HepG2 (cell line): ENCODE measurements around the gene CHDH. TPM values are rescaled to one million over a fixed set of nuclear protein-coding genes. Genes with fewer than 3 reads are reported as not detected.

ENCODE experiments used
- FLYWCH1 ChIP-seq: sonication (generic); formaldehyde crosslinking; IDR thresholded peaks from 2 replicates; pipeline ENCODE4 v1.8.1; 2023; ENCODE audit warnings: mild to moderate bottlenecking, missing genetic modification reagents
- KDM6A ChIP-seq: IDR thresholded peaks from 2 replicates; pipeline ENCODE4 v1.6.1; 2016; ENCODE audit warnings: low read depth
- MAF1 ChIP-seq: sonication (generic); formaldehyde crosslinking; IDR thresholded peaks from 2 replicates; pipeline ENCODE4 v1.5.0; 2020; ENCODE audit warnings: missing genetic modification reagents, borderline replicate concordance
- NCOR1 ChIP-seq: fragments of 200-600 bp; sonication (generic); IDR thresholded peaks from 2 replicates; pipeline ENCODE4 v1.7.0; 2017; ENCODE audit warnings: antibody characterized with exemption, low read length, borderline replicate concordance
- TAF15 ChIP-seq: fragments of 200-400 bp; formaldehyde crosslinking; IDR thresholded peaks from one replicate; pipeline ENCODE4 v1.6.1; 2018; ENCODE audit warnings: mild to moderate bottlenecking, low read depth, low read length; ENCODE audit not compliant: poor library complexity, severe bottlenecking
- ZFX ChIP-seq: sonication (generic); formaldehyde crosslinking; IDR thresholded peaks from 2 replicates; pipeline ENCODE4 v1.4.0; 2020; ENCODE audit warnings: mild to moderate bottlenecking, low read depth, missing genetic modification reagents, moderate library complexity
- ZNF468 ChIP-seq: sonication (generic); formaldehyde crosslinking; IDR thresholded peaks from 2 replicates; pipeline ENCODE4 v1.8.0; 2022; ENCODE audit warnings: mild to moderate bottlenecking, moderate library complexity, missing genetic modification reagents
- ZNF530 ChIP-seq: sonication (generic); formaldehyde crosslinking; IDR thresholded peaks from 2 replicates; pipeline ENCODE4 v1.5.0; 2020; ENCODE audit warnings: low read depth, mild to moderate bottlenecking, missing genetic modification reagents
- ZNF598 ChIP-seq: sonication (generic); formaldehyde crosslinking; IDR thresholded peaks from 2 replicates; pipeline ENCODE4 v1.5.1; 2020; ENCODE audit warnings: mild to moderate bottlenecking, missing genetic modification reagents, borderline replicate concordance
- ZNF605 ChIP-seq: sonication (generic); formaldehyde crosslinking; IDR thresholded peaks from 2 replicates; pipeline ENCODE4 v1.8.0; 2022; ENCODE audit warnings: mild to moderate bottlenecking, missing genetic modification reagents
- ZNF619 ChIP-seq: sonication (generic); formaldehyde crosslinking; IDR thresholded peaks from 2 replicates; pipeline ENCODE4 v1.4.0; 2020; ENCODE audit warnings: mild to moderate bottlenecking, missing genetic modification reagents
- ZSCAN20 ChIP-seq: sonication (generic); formaldehyde crosslinking; IDR thresholded peaks from 2 replicates; pipeline ENCODE4 v1.4.0; 2020; ENCODE audit warnings: missing genetic modification reagents, mild to moderate bottlenecking, borderline replicate concordance
- polyA plus RNA-seq, 8 experiments: library from polyadenylated mRNA; depleted of rRNA in 3 of 8; stranded (reverse) in 7 of 8; unstranded in 1 of 8; fragments of >200 nt; fragmentation: Illumina TruSeq in 4 of 8; extraction: Trizol in 4 of 8; gene quantifications; 2 replicates each; pipeline versions ENCODE4 v1.2.1 to v1.2.3, GENCODE V29; 2011 to 2016; ENCODE audit warnings: low read depth in 4 of 8, missing spikeins in 1 of 8, mixed read lengths in 1 of 8; ENCODE audit not compliant: insufficient read depth in 1 of 8
- total RNA-seq, 5 experiments: library from RNA; depleted of rRNA; stranded (reverse); fragments of >200 nt; fragmentation: Illumina TruSeq; extraction: Trizol; gene quantifications; 2 replicates each; pipeline ENCODE4 v1.2.3, GENCODE V29; 2016; ENCODE audit warnings: low read depth in 1 of 5
- TF ChIP-seq, protein P1 (sequence below): sonication (generic); formaldehyde crosslinking; IDR thresholded peaks from 2 replicates; pipeline ENCODE4 v1.5.1; 2020; ENCODE audit warnings: mild to moderate bottlenecking, missing genetic modification reagents, moderate library complexity
- TF ChIP-seq, protein P2 (sequence below): sonication (generic); formaldehyde crosslinking; IDR thresholded peaks from 2 replicates; pipeline ENCODE4 v1.9.0; 2021; ENCODE audit warnings: missing genetic modification reagents, borderline replicate concordance

The CHDH gene
- total and polyA plus RNA-seq, 2 of the 13 experiments (the other 11 are each of a cell fraction or from before 2014, with no cell fraction given): 28.1 to 48.9 TPM

DNA sequence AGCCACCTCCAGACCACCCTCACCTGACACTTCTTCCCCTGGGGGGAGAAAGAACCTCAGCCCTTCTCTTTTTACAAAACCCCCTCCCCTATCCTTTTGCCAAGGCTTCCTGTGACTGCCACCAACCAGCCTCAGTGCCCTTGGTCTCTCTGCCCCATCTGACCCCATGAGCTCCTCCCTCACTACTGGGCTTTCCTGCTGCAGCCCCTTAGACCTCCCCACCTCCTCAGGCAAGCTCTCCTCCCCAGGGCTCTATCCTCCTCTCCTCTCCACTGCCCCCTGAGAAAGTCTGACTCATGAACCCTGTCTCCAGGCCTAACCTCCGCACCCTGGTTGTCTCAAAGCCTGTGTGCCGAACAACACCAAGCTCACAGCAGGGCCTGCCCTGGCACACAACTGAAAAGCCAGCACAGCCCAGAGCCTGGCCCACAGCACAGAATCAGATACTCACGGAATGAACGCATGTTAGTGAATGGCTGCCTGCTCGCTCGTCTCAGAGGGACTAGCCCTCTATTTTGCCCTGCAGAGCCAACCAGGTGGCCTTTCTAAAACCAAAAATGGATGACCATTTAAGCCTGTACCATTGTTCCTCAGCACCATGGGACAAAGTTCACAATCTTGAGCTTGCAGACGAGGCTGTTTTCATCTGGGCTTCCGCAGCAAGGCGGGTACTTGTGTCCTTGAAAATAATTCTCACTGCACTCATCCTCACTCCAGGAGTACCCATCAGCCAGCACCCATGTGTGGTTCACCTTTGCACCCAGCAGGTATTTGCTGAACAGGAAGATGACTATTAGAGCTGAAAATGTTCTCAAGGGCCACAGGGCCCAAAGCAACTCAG, 1.7 kb downstream of the CHDH start (continued):
- TF ChIP-seq TAF15 (no peak), ZNF605 (CRISPR knock-in tag) (peak; percentile 50; the same call in 1 of the 2 replicates), MAF1 (CRISPR knock-in tag) (no peak), FLYWCH1 (CRISPR knock-in tag) (no peak), ZNF598 (CRISPR knock-in tag) (peak; percentile 75; the same call in 1 of the 2 replicates), NCOR1 (peak; percentile 83), ZNF530 (no peak), ZSCAN20 (CRISPR knock-in tag) (no peak), ZNF468 (peak; percentile 80; the same call in 1 of the 2 replicates), KDM6A (CRISPR knock-in tag) (no peak), ZNF619 (CRISPR knock-in tag) (no peak), ZFX (CRISPR knock-in tag) (peak; percentile 66)
- TF ChIP-seq, protein P1, sequence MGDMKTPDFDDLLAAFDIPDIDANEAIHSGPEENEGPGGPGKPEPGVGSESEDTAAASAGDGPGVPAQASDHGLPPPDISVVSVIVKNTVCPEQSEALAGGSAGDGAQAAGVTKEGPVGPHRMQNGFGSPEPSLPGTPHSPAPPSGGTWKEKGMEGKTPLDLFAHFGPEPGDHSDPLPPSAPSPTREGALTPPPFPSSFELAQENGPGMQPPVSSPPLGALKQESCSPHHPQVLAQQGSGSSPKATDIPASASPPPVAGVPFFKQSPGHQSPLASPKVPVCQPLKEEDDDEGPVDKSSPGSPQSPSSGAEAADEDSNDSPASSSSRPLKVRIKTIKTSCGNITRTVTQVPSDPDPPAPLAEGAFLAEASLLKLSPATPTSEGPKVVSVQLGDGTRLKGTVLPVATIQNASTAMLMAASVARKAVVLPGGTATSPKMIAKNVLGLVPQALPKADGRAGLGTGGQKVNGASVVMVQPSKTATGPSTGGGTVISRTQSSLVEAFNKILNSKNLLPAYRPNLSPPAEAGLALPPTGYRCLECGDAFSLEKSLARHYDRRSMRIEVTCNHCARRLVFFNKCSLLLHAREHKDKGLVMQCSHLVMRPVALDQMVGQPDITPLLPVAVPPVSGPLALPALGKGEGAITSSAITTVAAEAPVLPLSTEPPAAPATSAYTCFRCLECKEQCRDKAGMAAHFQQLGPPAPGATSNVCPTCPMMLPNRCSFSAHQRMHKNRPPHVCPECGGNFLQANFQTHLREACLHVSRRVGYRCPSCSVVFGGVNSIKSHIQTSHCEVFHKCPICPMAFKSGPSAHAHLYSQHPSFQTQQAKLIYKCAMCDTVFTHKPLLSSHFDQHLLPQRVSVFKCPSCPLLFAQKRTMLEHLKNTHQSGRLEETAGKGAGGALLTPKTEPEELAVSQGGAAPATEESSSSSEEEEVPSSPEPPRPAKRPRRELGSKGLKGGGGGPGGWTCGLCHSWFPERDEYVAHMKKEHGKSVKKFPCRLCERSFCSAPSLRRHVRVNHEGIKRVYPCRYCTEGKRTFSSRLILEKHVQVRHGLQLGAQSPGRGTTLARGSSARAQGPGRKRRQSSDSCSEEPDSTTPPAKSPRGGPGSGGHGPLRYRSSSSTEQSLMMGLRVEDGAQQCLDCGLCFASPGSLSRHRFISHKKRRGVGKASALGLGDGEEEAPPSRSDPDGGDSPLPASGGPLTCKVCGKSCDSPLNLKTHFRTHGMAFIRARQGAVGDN: peak; percentile 88
- TF ChIP-seq, protein P2, sequence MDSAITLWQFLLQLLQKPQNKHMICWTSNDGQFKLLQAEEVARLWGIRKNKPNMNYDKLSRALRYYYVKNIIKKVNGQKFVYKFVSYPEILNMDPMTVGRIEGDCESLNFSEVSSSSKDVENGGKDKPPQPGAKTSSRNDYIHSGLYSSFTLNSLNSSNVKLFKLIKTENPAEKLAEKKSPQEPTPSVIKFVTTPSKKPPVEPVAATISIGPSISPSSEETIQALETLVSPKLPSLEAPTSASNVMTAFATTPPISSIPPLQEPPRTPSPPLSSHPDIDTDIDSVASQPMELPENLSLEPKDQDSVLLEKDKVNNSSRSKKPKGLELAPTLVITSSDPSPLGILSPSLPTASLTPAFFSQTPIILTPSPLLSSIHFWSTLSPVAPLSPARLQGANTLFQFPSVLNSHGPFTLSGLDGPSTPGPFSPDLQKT: no peak
